Measurements from ENCODE around the gene PPARD. TPM values are rescaled to one million over a fixed set of nuclear protein-coding genes. Genes with fewer than 3 reads are reported as not detected.

The PPARD gene
- total and polyA plus RNA-seq, 2 of the 13 experiments (the other 11 are each of a cell fraction or from before 2014, with no cell fraction given), result 6.1 to 13.3 TPM

DNA sequence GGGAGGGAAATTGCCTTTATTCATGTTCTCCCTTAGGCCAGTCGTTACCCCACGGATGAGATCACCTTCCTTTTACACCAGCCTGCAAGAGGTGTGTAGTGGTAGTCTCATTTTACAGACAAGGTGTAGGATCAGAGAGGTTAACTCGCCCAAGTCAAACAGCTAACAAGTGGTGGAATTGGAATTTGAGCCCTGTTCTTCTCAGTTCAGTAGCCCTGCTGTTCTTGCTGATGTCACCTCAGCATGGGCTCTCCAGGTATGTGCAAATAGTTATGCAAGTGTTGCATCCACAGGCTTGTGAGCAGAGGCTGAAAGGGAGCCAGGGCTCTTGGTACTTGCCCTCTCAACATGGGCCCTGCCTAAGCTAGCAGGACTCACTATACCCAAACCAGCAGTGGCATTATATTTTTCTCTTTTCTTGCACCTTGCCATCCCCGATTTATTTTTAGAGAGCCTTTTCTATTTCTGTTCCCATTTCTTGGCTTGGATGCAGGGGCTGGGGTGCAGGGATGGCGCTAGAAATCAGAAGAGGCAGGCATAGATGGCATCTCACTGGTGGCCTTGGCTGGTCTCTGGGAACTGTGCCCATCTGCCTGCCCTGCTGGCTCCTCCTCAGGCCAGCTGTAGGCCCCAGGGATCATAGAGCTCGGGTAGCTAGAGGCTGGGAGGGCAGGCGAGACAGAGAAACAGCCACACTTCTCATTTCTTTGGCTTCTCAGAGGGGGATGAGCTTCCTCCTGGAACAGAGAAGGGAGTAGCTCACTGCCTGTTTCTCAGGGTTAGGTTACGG lies 18.2 kb downstream of the PPARD start (continued):
- TF ChIP-seq ZNF101 (CRISPR knock-in tag; IDR thresholded peaks at IDR 0.05; ENCODE audit: borderline replicate concordance, low read depth) (no peak), TP53 (CRISPR knock-in tag; conservative IDR thresholded peaks at IDR 0.05) (no peak), KLF6 (CRISPR knock-in tag; IDR thresholded peaks at IDR 0.05) (no peak), FOXP1 (IDR thresholded peaks at IDR 0.05) (no peak), FOXP1 (CRISPR knock-in tag; IDR thresholded peaks at IDR 0.05) (peak; percentile 62), MTA1 (CRISPR knock-in tag; IDR thresholded peaks at IDR 0.05; ENCODE audit: borderline replicate concordance) (peak; percentile 87; the same call in 1 of the 2 replicates), ZNF720 (CRISPR knock-in tag; IDR thresholded peaks at IDR 0.05) (no peak), ZNF556 (CRISPR knock-in tag; IDR thresholded peaks at IDR 0.05; ENCODE audit: borderline replicate concordance) (peak; percentile 76; the same call in 1 of the 2 replicates), ZC3H13 (CRISPR knock-in tag; IDR thresholded peaks at IDR 0.05) (no peak), GATAD2A (CRISPR knock-in tag; IDR thresholded peaks at IDR 0.05) (peak; percentile 91), ZNF263 (CRISPR knock-in tag; IDR thresholded peaks at IDR 0.05) (no peak), ZNF382 (CRISPR knock-in tag; IDR thresholded peaks at IDR 0.05; ENCODE audit: borderline replicate concordance) (no peak)
- TF ChIP-seq, protein P1, sequence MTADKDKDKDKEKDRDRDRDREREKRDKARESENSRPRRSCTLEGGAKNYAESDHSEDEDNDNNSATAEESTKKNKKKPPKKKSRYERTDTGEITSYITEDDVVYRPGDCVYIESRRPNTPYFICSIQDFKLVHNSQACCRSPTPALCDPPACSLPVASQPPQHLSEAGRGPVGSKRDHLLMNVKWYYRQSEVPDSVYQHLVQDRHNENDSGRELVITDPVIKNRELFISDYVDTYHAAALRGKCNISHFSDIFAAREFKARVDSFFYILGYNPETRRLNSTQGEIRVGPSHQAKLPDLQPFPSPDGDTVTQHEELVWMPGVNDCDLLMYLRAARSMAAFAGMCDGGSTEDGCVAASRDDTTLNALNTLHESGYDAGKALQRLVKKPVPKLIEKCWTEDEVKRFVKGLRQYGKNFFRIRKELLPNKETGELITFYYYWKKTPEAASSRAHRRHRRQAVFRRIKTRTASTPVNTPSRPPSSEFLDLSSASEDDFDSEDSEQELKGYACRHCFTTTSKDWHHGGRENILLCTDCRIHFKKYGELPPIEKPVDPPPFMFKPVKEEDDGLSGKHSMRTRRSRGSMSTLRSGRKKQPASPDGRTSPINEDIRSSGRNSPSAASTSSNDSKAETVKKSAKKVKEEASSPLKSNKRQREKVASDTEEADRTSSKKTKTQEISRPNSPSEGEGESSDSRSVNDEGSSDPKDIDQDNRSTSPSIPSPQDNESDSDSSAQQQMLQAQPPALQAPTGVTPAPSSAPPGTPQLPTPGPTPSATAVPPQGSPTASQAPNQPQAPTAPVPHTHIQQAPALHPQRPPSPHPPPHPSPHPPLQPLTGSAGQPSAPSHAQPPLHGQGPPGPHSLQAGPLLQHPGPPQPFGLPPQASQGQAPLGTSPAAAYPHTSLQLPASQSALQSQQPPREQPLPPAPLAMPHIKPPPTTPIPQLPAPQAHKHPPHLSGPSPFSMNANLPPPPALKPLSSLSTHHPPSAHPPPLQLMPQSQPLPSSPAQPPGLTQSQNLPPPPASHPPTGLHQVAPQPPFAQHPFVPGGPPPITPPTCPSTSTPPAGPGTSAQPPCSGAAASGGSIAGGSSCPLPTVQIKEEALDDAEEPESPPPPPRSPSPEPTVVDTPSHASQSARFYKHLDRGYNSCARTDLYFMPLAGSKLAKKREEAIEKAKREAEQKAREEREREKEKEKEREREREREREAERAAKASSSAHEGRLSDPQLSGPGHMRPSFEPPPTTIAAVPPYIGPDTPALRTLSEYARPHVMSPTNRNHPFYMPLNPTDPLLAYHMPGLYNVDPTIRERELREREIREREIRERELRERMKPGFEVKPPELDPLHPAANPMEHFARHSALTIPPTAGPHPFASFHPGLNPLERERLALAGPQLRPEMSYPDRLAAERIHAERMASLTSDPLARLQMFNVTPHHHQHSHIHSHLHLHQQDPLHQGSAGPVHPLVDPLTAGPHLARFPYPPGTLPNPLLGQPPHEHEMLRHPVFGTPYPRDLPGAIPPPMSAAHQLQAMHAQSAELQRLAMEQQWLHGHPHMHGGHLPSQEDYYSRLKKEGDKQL (CRISPR knock-in tag; IDR thresholded peaks at IDR 0.05; ENCODE audit: low read depth), result peak; percentile 79
- TF ChIP-seq, protein P2, sequence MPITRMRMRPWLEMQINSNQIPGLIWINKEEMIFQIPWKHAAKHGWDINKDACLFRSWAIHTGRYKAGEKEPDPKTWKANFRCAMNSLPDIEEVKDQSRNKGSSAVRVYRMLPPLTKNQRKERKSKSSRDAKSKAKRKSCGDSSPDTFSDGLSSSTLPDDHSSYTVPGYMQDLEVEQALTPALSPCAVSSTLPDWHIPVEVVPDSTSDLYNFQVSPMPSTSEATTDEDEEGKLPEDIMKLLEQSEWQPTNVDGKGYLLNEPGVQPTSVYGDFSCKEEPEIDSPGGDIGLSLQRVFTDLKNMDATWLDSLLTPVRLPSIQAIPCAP (CRISPR knock-in tag; IDR thresholded peaks at IDR 0.05; ENCODE audit: low read depth), result no peak
- TF ChIP-seq, protein P3, sequence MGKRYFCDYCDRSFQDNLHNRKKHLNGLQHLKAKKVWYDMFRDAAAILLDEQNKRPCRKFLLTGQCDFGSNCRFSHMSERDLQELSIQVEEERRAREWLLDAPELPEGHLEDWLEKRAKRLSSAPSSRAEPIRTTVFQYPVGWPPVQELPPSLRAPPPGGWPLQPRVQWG (CRISPR knock-in tag; IDR thresholded peaks at IDR 0.05; ENCODE audit: borderline replicate concordance, low read depth), result no peak
- TF ChIP-seq, protein P4, sequence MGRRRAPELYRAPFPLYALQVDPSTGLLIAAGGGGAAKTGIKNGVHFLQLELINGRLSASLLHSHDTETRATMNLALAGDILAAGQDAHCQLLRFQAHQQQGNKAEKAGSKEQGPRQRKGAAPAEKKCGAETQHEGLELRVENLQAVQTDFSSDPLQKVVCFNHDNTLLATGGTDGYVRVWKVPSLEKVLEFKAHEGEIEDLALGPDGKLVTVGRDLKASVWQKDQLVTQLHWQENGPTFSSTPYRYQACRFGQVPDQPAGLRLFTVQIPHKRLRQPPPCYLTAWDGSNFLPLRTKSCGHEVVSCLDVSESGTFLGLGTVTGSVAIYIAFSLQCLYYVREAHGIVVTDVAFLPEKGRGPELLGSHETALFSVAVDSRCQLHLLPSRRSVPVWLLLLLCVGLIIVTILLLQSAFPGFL (CRISPR knock-in tag; IDR thresholded peaks at IDR 0.05), result no peak
- TF ChIP-seq, protein P5, sequence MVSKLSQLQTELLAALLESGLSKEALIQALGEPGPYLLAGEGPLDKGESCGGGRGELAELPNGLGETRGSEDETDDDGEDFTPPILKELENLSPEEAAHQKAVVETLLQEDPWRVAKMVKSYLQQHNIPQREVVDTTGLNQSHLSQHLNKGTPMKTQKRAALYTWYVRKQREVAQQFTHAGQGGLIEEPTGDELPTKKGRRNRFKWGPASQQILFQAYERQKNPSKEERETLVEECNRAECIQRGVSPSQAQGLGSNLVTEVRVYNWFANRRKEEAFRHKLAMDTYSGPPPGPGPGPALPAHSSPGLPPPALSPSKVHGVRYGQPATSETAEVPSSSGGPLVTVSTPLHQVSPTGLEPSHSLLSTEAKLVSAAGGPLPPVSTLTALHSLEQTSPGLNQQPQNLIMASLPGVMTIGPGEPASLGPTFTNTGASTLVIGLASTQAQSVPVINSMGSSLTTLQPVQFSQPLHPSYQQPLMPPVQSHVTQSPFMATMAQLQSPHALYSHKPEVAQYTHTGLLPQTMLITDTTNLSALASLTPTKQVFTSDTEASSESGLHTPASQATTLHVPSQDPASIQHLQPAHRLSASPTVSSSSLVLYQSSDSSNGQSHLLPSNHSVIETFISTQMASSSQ (IDR thresholded peaks at IDR 0.05; ENCODE audit: low read depth), result peak; percentile 46; the same call in 1 of the 2 replicates
- TF ChIP-seq, protein P5 (CRISPR knock-in tag; IDR thresholded peaks at IDR 0.05; ENCODE audit: borderline replicate concordance), result peak; percentile 66; the same call in 1 of the 2 replicates

Measured in HepG2 (cell line).